OCI-LY7 (cell line): ENCODE results near the gene ZMYM1. TPM values are rescaled to one million over a fixed set of nuclear protein-coding genes. Genes with fewer than 3 reads are reported as not detected.

Source experiments
- BruUV-seq: library from RNA; stranded (reverse); fragments of 400-500 nt; replicated peaks from 2 replicates; lab custom pipeline; 2021; lab: Mats Ljungman, UMichigan
- CTCF ChIA-PET: fragments of 300-600 bp; sonication (Branson Sonifier 250); formaldehyde crosslinking; loops from one replicate; lab custom pipeline; 2022; ENCODE audit warnings: antibody characterized with exemption; ENCODE audit not compliant: unreplicated experiment; lab: Charles Lee
- POLR2A ChIA-PET: fragments of 300-600 bp; sonication (Branson Sonifier 250); formaldehyde crosslinking; loops from one replicate; lab custom pipeline; 2022; ENCODE audit warnings: antibody characterized with exemption; lab: Charles Lee
- DNase-seq: peaks from one replicate; pipeline ENCODE4 v3.0.0-alpha.2; 2015; ENCODE audit warnings: low spot score
- H2AFZ ChIP-seq: fragments of 200-600 bp; sonication (generic), shearing (Covaris generic); 2 replicates; pipeline ENCODE4 v1.6.1; 2014; ENCODE audit warnings: mild to moderate bottlenecking, antibody characterized with exemption, low read length, moderate library complexity
- H3K27ac ChIP-seq: fragments of 200-600 bp; sonication (generic); 2 replicates; pipeline ENCODE4 v1.5.1; 2014; ENCODE audit warnings: mixed run types, low read depth, mild to moderate bottlenecking, moderate library complexity, low read length, inconsistent platforms; ENCODE audit not compliant: poor library complexity, severe bottlenecking
- H3K36me3 ChIP-seq: fragments of 200-600 bp; sonication (generic); 2 replicates; pipeline ENCODE4 v1.6.1; 2014; ENCODE audit warnings: mild to moderate bottlenecking, antibody characterized with exemption, low read length, moderate library complexity, mixed read lengths; ENCODE audit not compliant: insufficient read depth
- H3K4me1 ChIP-seq: fragments of 200-600 bp; sonication (generic); 2 replicates; pipeline ENCODE4 v1.5.1; 2014; ENCODE audit warnings: mild to moderate bottlenecking, low read length; ENCODE audit not compliant: insufficient read depth, poor library complexity, severe bottlenecking
- H3K4me2 ChIP-seq: fragments of 200-600 bp; sonication (generic); 2 replicates; pipeline ENCODE4 v1.6.1; 2014; ENCODE audit warnings: mild to moderate bottlenecking, low read length
- H3K4me3 ChIP-seq: fragments of 200-600 bp; sonication (generic); 2 replicates; pipeline ENCODE4 v1.5.1; 2014; ENCODE audit warnings: mild to moderate bottlenecking, low read depth, low read length; ENCODE audit not compliant: poor library complexity, severe bottlenecking
- H3K79me2 ChIP-seq: fragments of 200-600 bp; sonication (generic); 2 replicates; pipeline ENCODE4 v1.6.1; 2016; ENCODE audit warnings: low read depth, mild to moderate bottlenecking, low read length, moderate library complexity, mixed read lengths; ENCODE audit not compliant: insufficient read depth
- H3K9me2 ChIP-seq: fragments of 200-600 bp; sonication (generic); 2 replicates; pipeline ENCODE4 v1.6.1; 2016; ENCODE audit warnings: mild to moderate bottlenecking, low read length, mixed read lengths; ENCODE audit not compliant: insufficient read depth
- H3K9me3 ChIP-seq: fragments of 200-600 bp; sonication (generic); 2 replicates; pipeline ENCODE4 v1.6.1; 2014; ENCODE audit warnings: mild to moderate bottlenecking, mixed run types, low read length, mixed read lengths
- H4K20me1 ChIP-seq: fragments of 200-600 bp; sonication (generic); 2 replicates; pipeline ENCODE4 v1.6.1; 2014; ENCODE audit warnings: mild to moderate bottlenecking, antibody characterized with exemption, low read length, moderate library complexity, mixed read lengths; ENCODE audit not compliant: insufficient read depth
- CTCF ChIP-seq: fragments of 200-600 bp; sonication (generic); conservative IDR thresholded peaks from 2 replicates; pipeline ENCODE4 v1.5.1; 2014; ENCODE audit warnings: mild to moderate bottlenecking, antibody characterized with exemption, low read length, moderate library complexity, mixed read lengths
- EZH2phosphoT487 ChIP-seq: fragments of 200-600 bp; sonication (generic); IDR thresholded peaks from 2 replicates; pipeline ENCODE4 v1.6.1; 2018; ENCODE audit warnings: low read depth, borderline replicate concordance, mild to moderate bottlenecking, mixed run types, antibody characterized with exemption, low read length, moderate library complexity, mixed read lengths
- intact Hi-C: fragments of 100-400 bp; cut with micrococcal nuclease; formaldehyde crosslinking; loops from one replicate; pipeline ENCODE4 v1.10.0; 2022; ENCODE audit not compliant: unreplicated experiment
- total RNA-seq, 2 experiments: library from RNA; depleted of rRNA in 1 of 2; stranded (reverse); fragments of >200 nt in 1 of 2; shearing (Covaris generic) in 1 of 2; gene quantifications; 2 replicates each; pipeline ENCODE4 v1.2.3, GENCODE V29; 2014 to 2022

Gene ZMYM1
- total RNA-seq, 2 experiments from 2014 or later: 6.9 to 9.5 TPM

- TF ChIP-seq CTCF: no peak
- TF ChIP-seq EZH2phosphoT487: no peak
- ChIA-PET POLR2A (interaction anchor here (0.6 kb wide), 1 partner anchor 660 kb away, joined by 3 read pairs; no protein-coding TSS in a partner anchor), CTCF (no interaction called here)
- Histone ChIP-seq H3K79me2 (no peaks in the 10 kb centered on the region), H4K20me1 (no peaks in the 10 kb centered on the region), H3K4me2 (no peak overlapping the region), H3K9me3 (no peaks in the 10 kb centered on the region), H3K9me2 (no peaks in the 10 kb centered on the region), H2AFZ (no peak overlapping the region), H3K4me3 (no peak overlapping the region), H3K4me1 (no peaks in the 10 kb centered on the region), H3K36me3 (no peaks in the 10 kb centered on the region), H3K27ac (no peak overlapping the region)
- DNase-seq: no peak
- no TSS peak for BruUV-seq
- intact Hi-C loops: no loop called here
Measured at GRCh38 chr1:35122311-35122710, 43.1 kb downstream of the ZMYM1 start.

DNA sequence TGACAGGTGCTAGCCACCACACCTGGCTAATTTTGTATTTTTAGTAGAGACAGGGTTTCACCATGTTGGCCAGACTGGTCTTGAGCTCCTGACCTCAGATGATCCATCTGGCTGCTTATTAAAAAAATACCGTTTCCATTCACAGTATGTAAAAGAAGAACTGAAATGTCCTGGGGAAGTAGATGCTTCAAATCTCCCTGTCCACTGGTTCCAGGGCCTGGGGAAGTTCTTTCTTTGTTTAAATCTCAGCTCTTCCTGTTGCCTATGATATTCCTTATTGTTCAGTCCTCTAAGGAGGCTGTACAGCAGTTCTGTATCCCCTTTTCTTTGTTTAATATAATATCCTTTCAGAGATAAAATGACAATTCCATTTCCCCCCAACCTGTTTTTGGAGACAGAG lies 47.4 kb downstream of the ZMYM1 start:
- H3K36me3 ChIP-seq: no peaks in the 10 kb centered on the region
- ChIA-PET CTCF (no interaction called here), POLR2A (no interaction called here)
- no peak overlapping the region for H2AFZ ChIP-seq
- H3K27ac ChIP-seq: no peak overlapping the region
- TF ChIP-seq CTCF (no peak), EZH2phosphoT487 (no peak)
- H3K9me3 ChIP-seq: 0 out of 2 replicates have a peak, but pooled peaks cover 20% of the 10 kb centered on the region
- BruUV-seq: no TSS peak
- H3K4me1 ChIP-seq: no peaks in the 10 kb centered on the region
- H3K4me3 ChIP-seq: no peak overlapping the region
- H4K20me1 ChIP-seq: no peaks in the 10 kb centered on the region
- no peaks in the 10 kb centered on the region for H3K9me2 ChIP-seq
- H3K4me2 ChIP-seq: no peak overlapping the region
- H3K79me2 ChIP-seq: no peaks in the 10 kb centered on the region
- no peak for DNase-seq
- intact Hi-C loops: no loop called here

DNA sequence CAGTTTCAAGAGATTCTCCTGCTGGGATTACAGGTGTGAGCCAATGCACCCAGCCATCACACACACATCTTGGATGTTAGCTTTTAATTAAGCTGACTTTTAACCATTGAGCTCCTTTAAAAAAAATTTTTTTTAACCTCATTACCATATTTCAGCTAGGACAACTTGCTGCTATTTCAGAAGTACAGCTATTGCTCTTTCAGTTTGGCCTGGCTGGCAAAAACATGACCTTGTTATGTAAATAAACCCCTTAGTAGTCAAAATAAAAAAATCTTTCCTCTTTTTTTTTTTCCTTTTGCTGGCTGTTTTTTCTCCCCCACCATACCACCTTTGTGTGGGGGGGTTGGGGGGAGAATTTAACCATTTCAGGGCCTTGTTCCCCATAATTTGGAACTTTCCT lies 49.9 kb downstream of the ZMYM1 start:
- TF ChIP-seq CTCF (no peak), EZH2phosphoT487 (no peak)
- H3K4me3 ChIP-seq: no peak overlapping the region
- H3K9me3 ChIP-seq: 0 out of 2 replicates have a peak, but pooled peaks cover 20% of the 10 kb centered on the region
- H3K36me3 ChIP-seq: no peaks in the 10 kb centered on the region
- no peak overlapping the region for H3K4me2 ChIP-seq
- no peaks in the 10 kb centered on the region for H3K4me1 ChIP-seq
- ChIA-PET CTCF (no interaction called here), POLR2A (interaction anchor here (0.7 kb wide), 1 partner anchor 265 kb away, joined by 3 read pairs; no protein-coding TSS in a partner anchor)
- intact Hi-C loops: no loop called here
- H2AFZ ChIP-seq: no peak overlapping the region
- no peaks in the 10 kb centered on the region for H3K9me2 ChIP-seq
- no peaks in the 10 kb centered on the region for H4K20me1 ChIP-seq
- no peak overlapping the region for H3K27ac ChIP-seq
- DNase-seq: no peak
- BruUV-seq: no TSS peak
- H3K79me2 ChIP-seq: no peaks in the 10 kb centered on the region
